ENCODE measurements around the gene MYZAP. TPM values are rescaled to one million over a fixed set of nuclear protein-coding genes. Genes with fewer than 3 reads are reported as not detected.

MYZAP gene
- total RNA-seq, 1 donor from 2014 or later: 11.9 TPM

GRCh38 chr15:57662802-57663201 is 71.1 kb downstream of the MYZAP start:
- H3K4me1 Mint-ChIP-seq (ENCODE audit: low read depth): peaks cover 21% of the 10 kb centered on the region
- H3K4me3 Mint-ChIP-seq (ENCODE audit: low read depth): no peak overlapping the region
- no peaks in the 10 kb centered on the region for H3K27me3 Mint-ChIP-seq
- DNase-seq (ENCODE audit: low spot score, unreplicated experiment): no peak
- peaks cover 2% of the 10 kb centered on the region for H3K9me3 Mint-ChIP-seq (ENCODE audit: low read depth)
- H3K27ac Mint-ChIP-seq: no peak overlapping the region
- no peak for TF ChIP-seq CTCF (IDR thresholded peaks at IDR 0.05; ENCODE audit: unreplicated experiment)
- no peaks in the 10 kb centered on the region for H3K36me3 Mint-ChIP-seq (ENCODE audit: insufficient read depth)

GRCh38 chr15:57663262-57663661 is 71.6 kb downstream of the MYZAP start:
- Mint-ChIP-seq H3K27ac (no peak overlapping the region), H3K4me1 (ENCODE audit: low read depth) (peaks cover 23% of the 10 kb centered on the region), H3K36me3 (ENCODE audit: insufficient read depth) (no peaks in the 10 kb centered on the region), H3K27me3 (no peaks in the 10 kb centered on the region), H3K9me3 (ENCODE audit: low read depth) (peaks cover 3% of the 10 kb centered on the region), H3K4me3 (ENCODE audit: low read depth) (no peak overlapping the region)
- TF ChIP-seq CTCF (IDR thresholded peaks at IDR 0.05; ENCODE audit: unreplicated experiment): no peak
- no peak for DNase-seq (ENCODE audit: low spot score, unreplicated experiment)

GRCh38 chr15:57665194-57665593 is 73.5 kb downstream of the MYZAP start:
- Mint-ChIP-seq H3K27ac (no peak overlapping the region), H3K4me1 (ENCODE audit: low read depth) (peaks cover 25% of the 10 kb centered on the region), H3K9me3 (ENCODE audit: low read depth) (peaks cover 3% of the 10 kb centered on the region), H3K27me3 (no peaks in the 10 kb centered on the region), H3K36me3 (ENCODE audit: insufficient read depth) (no peaks in the 10 kb centered on the region), H3K4me3 (ENCODE audit: low read depth) (no peak overlapping the region)
- no peak for DNase-seq (ENCODE audit: low spot score, unreplicated experiment)
- TF ChIP-seq CTCF (IDR thresholded peaks at IDR 0.05; ENCODE audit: unreplicated experiment): no peak

- DNase-seq (ENCODE audit: low spot score, unreplicated experiment): no peak
- Mint-ChIP-seq H3K9me3 (ENCODE audit: low read depth) (peaks cover 3% of the 10 kb centered on the region), H3K27ac (no peak overlapping the region), H3K27me3 (no peaks in the 10 kb centered on the region), H3K4me3 (ENCODE audit: low read depth) (no peak overlapping the region), H3K4me1 (ENCODE audit: low read depth) (peaks cover 25% of the 10 kb centered on the region), H3K36me3 (ENCODE audit: insufficient read depth) (no peaks in the 10 kb centered on the region)
- TF ChIP-seq CTCF (IDR thresholded peaks at IDR 0.05; ENCODE audit: unreplicated experiment): no peak
Measured at GRCh38 chr15:57665939-57666338, 74.2 kb downstream of the MYZAP start.

- Mint-ChIP-seq H3K27me3 (no peaks in the 10 kb centered on the region), H3K36me3 (ENCODE audit: insufficient read depth) (no peaks in the 10 kb centered on the region), H3K9me3 (ENCODE audit: low read depth) (peaks cover 3% of the 10 kb centered on the region), H3K4me3 (ENCODE audit: low read depth) (no peak overlapping the region), H3K27ac (peak overlapping the region; percentile 29), H3K4me1 (ENCODE audit: low read depth) (peaks cover 20% of the 10 kb centered on the region)
- no peak for DNase-seq (ENCODE audit: low spot score, unreplicated experiment)
- TF ChIP-seq CTCF (IDR thresholded peaks at IDR 0.05; ENCODE audit: unreplicated experiment): peak; percentile 33
Measured at GRCh38 chr15:57667171-57667849, 75.6 kb downstream of the MYZAP start.
